OCI-LY1 (cell line): ENCODE measurements around the gene GRM7.

ENCODE experiments used
- CTCF ChIP-seq: fragments of 200-600 bp; sonication (generic), shearing (Covaris generic); IDR thresholded peaks from 2 replicates; pipeline ENCODE4 v1.5.1; 2017; ENCODE audit warnings: mild to moderate bottlenecking, antibody characterized with exemption, low read length, moderate library complexity, mixed read lengths
- EZH2 ChIP-seq: fragments of 200-600 bp; sonication (generic), shearing (Covaris generic); IDR thresholded peaks from 2 replicates; pipeline ENCODE4 v1.8.0; 2017; ENCODE audit warnings: borderline replicate concordance, mixed run types, mild to moderate bottlenecking, antibody characterized with exemption, low read length, moderate library complexity, mixed read lengths

DNA sequence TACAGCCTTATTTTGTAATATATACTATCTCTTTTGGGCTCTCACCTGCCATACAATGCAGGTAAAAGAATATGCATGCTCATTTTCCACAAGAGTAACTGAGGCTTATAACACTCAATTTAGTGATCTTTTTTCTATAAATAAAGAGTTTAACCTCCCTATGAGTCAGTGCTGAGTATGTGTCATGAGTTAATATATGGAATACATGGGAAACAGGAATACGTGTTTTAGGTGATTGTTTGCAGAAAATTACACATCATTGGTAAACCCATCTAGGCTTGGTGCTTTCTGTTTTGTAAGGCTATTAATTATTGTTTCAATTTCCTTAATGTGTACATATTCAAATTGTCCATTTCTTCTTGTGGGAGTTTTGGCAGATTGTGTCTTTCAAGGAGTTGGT is 411.3 kb downstream of the GRM7 start:
- no peak for TF ChIP-seq CTCF
- no peak for TF ChIP-seq EZH2
